Mesendoderm (in vitro differentiated cells): ENCODE measurements around the gene CGB8.

Experiments used
- DNase-seq: peaks from one replicate; pipeline ENCODE4 v3.0.0; 2013
- H2AK5ac ChIP-seq: 2 replicates; pipeline ENCODE4 v1.6.1; 2013; ENCODE audit warnings: low read length, inconsistent platforms
- H2BK120ac ChIP-seq: 2 replicates; pipeline ENCODE4 v1.6.1; 2013; ENCODE audit warnings: low read depth, mild to moderate bottlenecking, low read length, moderate library complexity, mixed read lengths
- H2BK15ac ChIP-seq: replicated peaks from 2 replicates; pipeline ENCODE4 v1.6.1; 2013; ENCODE audit warnings: low read depth, mild to moderate bottlenecking, moderate library complexity
- H2BK5ac ChIP-seq: 2 replicates; pipeline ENCODE4 v1.6.1; 2013; ENCODE audit warnings: low read length, inconsistent platforms
- H3K18ac ChIP-seq: 2 replicates; pipeline ENCODE4 v1.6.1; 2013; ENCODE audit warnings: mild to moderate bottlenecking, low read length, mixed read lengths
- H3K23ac ChIP-seq: one replicate; pipeline ENCODE4 v1.6.1; 2013; ENCODE audit warnings: low read length
- H3K27ac ChIP-seq: 2 replicates; pipeline ENCODE4 v1.5.1; 2013; ENCODE audit warnings: low read depth, mild to moderate bottlenecking, inconsistent platforms, low read length, moderate library complexity
- H3K27me3 ChIP-seq: 2 replicates; pipeline ENCODE4 v1.6.1; 2013; ENCODE audit warnings: low read length, control low read depth, mild to moderate bottlenecking, inconsistent platforms; ENCODE audit not compliant: insufficient read depth, poor library complexity
- H3K36me3 ChIP-seq: 2 replicates; pipeline ENCODE4 v1.6.1; 2013; ENCODE audit warnings: low read length, inconsistent platforms; ENCODE audit not compliant: control insufficient read depth, insufficient read depth
- H3K4ac ChIP-seq: one replicate; pipeline ENCODE4 v1.6.1; 2013; ENCODE audit warnings: low read depth, mild to moderate bottlenecking, low read length, moderate library complexity
- H3K4me1 ChIP-seq: 2 replicates; pipeline ENCODE4 v1.6.1; 2013; ENCODE audit warnings: low read depth, low read length, inconsistent platforms; ENCODE audit not compliant: control insufficient read depth
- H3K4me2 ChIP-seq: 2 replicates; pipeline ENCODE4 v1.6.1; 2013; ENCODE audit warnings: low read length
- H3K4me3 ChIP-seq: 2 replicates; pipeline ENCODE4 v1.5.1; 2013; ENCODE audit warnings: mild to moderate bottlenecking, low read length
- H3K56ac ChIP-seq: one replicate; pipeline ENCODE4 v1.6.1; 2013; ENCODE audit warnings: low read length
- H3K79me1 ChIP-seq: 2 replicates; pipeline ENCODE4 v1.6.1; 2013; ENCODE audit warnings: low read length, inconsistent platforms
- H3K79me2 ChIP-seq: 2 replicates; pipeline ENCODE4 v1.6.1; 2013; ENCODE audit warnings: mild to moderate bottlenecking, low read length; ENCODE audit not compliant: control insufficient read depth, insufficient read depth
- H3K9ac ChIP-seq: 2 replicates; pipeline ENCODE4 v1.6.1; 2013; ENCODE audit warnings: low read length, inconsistent platforms
- H4K5ac ChIP-seq: one replicate; pipeline ENCODE4 v1.6.1; 2013; ENCODE audit warnings: low read length
- H4K8ac ChIP-seq: one replicate; pipeline ENCODE4 v1.6.1; 2013; ENCODE audit warnings: low read depth, mild to moderate bottlenecking, control low read depth, low read length, moderate library complexity
- WGBS: extraction: QIAGEN DNeasy Blood & Tissue Kit; methylation state at CpG from one replicate; pipeline ENCODE4 v1.1.7; 2013; ENCODE audit warnings: low lambda C conversion rate, missing lambda C conversion rate; ENCODE audit not compliant: insufficient coverage; ENCODE audit errors: extremely low coverage; 5-methylcytosine and 5-hydroxymethylcytosine counted together

Gene CGB8

GRCh38 chr19:49014123-49014869, 34.6 kb downstream of the CGB8 start:
- H3K23ac ChIP-seq = no peak overlapping the region
- no peak overlapping the region for H2BK5ac ChIP-seq
- WGBS = no CpG with 5 or more reads among the region's 32 CpGs
- H3K4ac ChIP-seq = no peak overlapping the region
- H3K4me3 ChIP-seq = no peak overlapping the region
- H3K79me1 ChIP-seq = no peaks in the 10 kb centered on the region
- H3K27me3 ChIP-seq = no peaks in the 10 kb centered on the region
- H3K56ac ChIP-seq = no peak overlapping the region
- peaks cover 8% of the 10 kb centered on the region for H3K36me3 ChIP-seq
- no peak overlapping the region for H4K5ac ChIP-seq
- H4K8ac ChIP-seq = no peak overlapping the region
- H3K4me2 ChIP-seq = no peak overlapping the region
- no peaks in the 10 kb centered on the region for H3K4me1 ChIP-seq
- no peak overlapping the region for H2BK15ac ChIP-seq
- no peak overlapping the region for H2BK120ac ChIP-seq
- no peak overlapping the region for H3K18ac ChIP-seq
- no peak for DNase-seq
- H3K9ac ChIP-seq = no peak overlapping the region
- H3K27ac ChIP-seq = no peak overlapping the region
- H3K79me2 ChIP-seq = no peaks in the 10 kb centered on the region
- no peak overlapping the region for H2AK5ac ChIP-seq

DNA sequence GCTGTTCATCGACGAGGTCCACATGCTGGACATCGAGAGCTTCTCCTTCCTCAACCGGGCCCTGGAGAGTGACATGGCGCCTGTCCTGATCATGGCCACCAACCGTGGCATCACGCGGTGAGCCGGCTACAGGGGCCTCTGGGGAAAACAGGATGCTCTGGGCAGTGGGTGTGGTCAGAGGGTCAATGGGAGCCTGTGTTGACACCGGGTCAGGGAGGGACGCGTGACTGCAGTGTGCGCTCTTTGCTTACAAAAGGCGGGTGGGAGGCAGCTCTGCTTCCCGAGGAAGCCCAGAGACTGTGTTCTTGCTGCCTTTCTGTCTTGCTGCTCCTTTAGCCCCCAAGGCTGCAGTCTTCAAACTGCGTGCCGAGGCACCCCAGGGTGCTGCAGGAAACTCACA, 37.7 kb downstream of the CGB8 start:
- Histone ChIP-seq H2BK120ac (no peak overlapping the region), H3K36me3 (peaks cover 13% of the 10 kb centered on the region), H2BK5ac (no peak overlapping the region), H3K79me2 (no peaks in the 10 kb centered on the region), H3K4me2 (no peak overlapping the region), H3K4ac (no peak overlapping the region), H3K79me1 (no peaks in the 10 kb centered on the region), H3K4me1 (no peaks in the 10 kb centered on the region), H2BK15ac (no peak overlapping the region), H3K18ac (no peak overlapping the region), H3K27me3 (no peaks in the 10 kb centered on the region), H2AK5ac (no peak overlapping the region), H3K9ac (no peak overlapping the region), H3K4me3 (no peak overlapping the region), H4K5ac (no peak overlapping the region), H3K27ac (no peak overlapping the region), H3K56ac (no peak overlapping the region), H4K8ac (no peak overlapping the region), H3K23ac (no peak overlapping the region)
- DNase-seq = no peak
- no CpG with 5 or more reads among the region's 17 CpGs for WGBS

- Histone ChIP-seq H3K27me3 (no peaks in the 10 kb centered on the region), H3K56ac (no peak overlapping the region), H3K79me2 (no peaks in the 10 kb centered on the region), H3K4me1 (no peaks in the 10 kb centered on the region), H4K8ac (no peak overlapping the region), H3K79me1 (no peaks in the 10 kb centered on the region), H2BK120ac (no peak overlapping the region), H4K5ac (no peak overlapping the region), H2BK15ac (no peak overlapping the region), H3K4ac (no peak overlapping the region), H2AK5ac (no peak overlapping the region), H3K4me3 (no peak overlapping the region), H3K27ac (no peak overlapping the region), H3K18ac (no peak overlapping the region), H3K9ac (no peak overlapping the region), H3K4me2 (no peak overlapping the region), H3K36me3 (peaks cover 13% of the 10 kb centered on the region), H3K23ac (no peak overlapping the region), H2BK5ac (no peak overlapping the region)
- WGBS = no CpG with 5 or more reads among the region's 18 CpGs
- DNase-seq = no peak
Measured at GRCh38 chr19:49010453-49010852, 38.5 kb downstream of the CGB8 start.

DNA sequence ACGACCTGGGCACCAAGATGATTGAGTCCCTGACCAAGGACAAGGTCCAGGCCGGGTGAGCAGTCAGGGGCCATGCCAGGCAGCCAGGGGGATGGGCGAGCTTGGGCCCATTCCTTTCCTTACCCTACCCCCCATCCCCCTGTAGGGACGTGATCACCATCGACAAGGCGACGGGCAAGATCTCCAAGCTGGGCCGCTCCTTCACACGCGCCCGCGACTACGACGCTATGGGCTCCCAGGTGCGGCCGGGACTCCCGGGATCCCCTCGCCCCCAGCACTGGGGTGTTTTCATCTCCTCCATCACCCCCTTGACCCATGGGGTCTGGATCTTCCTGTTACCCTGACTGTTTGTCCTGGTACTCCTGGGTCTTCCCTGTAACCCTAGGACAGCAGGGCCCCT, 39.1 kb downstream of the CGB8 start:
- no peak overlapping the region for H3K4me2 ChIP-seq
- no peak for DNase-seq
- H3K27ac ChIP-seq = no peak overlapping the region
- H2AK5ac ChIP-seq = no peak overlapping the region
- H2BK120ac ChIP-seq = no peak overlapping the region
- H3K56ac ChIP-seq = no peak overlapping the region
- no peak overlapping the region for H3K4ac ChIP-seq
- no peak overlapping the region for H3K23ac ChIP-seq
- no peak overlapping the region for H2BK15ac ChIP-seq
- no peak overlapping the region for H3K18ac ChIP-seq
- H4K5ac ChIP-seq = no peak overlapping the region
- H4K8ac ChIP-seq = no peak overlapping the region
- H3K79me2 ChIP-seq = no peaks in the 10 kb centered on the region
- no peaks in the 10 kb centered on the region for H3K79me1 ChIP-seq
- H3K36me3 ChIP-seq = peaks cover 19% of the 10 kb centered on the region
- H3K4me3 ChIP-seq = no peak overlapping the region
- no peaks in the 10 kb centered on the region for H3K27me3 ChIP-seq
- no peaks in the 10 kb centered on the region for H3K4me1 ChIP-seq
- no peak overlapping the region for H2BK5ac ChIP-seq
- WGBS = no CpG with 5 or more reads among the region's 18 CpGs
- H3K9ac ChIP-seq = no peak overlapping the region

- no peak overlapping the region for H3K4me3 ChIP-seq
- no peak overlapping the region for H2BK5ac ChIP-seq
- H3K27me3 ChIP-seq = no peaks in the 10 kb centered on the region
- H2AK5ac ChIP-seq = no peak overlapping the region
- peaks cover 22% of the 10 kb centered on the region for H3K36me3 ChIP-seq
- no peak overlapping the region for H3K4ac ChIP-seq
- no peak overlapping the region for H3K4me2 ChIP-seq
- no peak overlapping the region for H2BK15ac ChIP-seq
- H4K8ac ChIP-seq = no peak overlapping the region
- H2BK120ac ChIP-seq = no peak overlapping the region
- no peak overlapping the region for H3K18ac ChIP-seq
- no peak overlapping the region for H3K27ac ChIP-seq
- H4K5ac ChIP-seq = no peak overlapping the region
- no peaks in the 10 kb centered on the region for H3K4me1 ChIP-seq
- no peaks in the 10 kb centered on the region for H3K79me2 ChIP-seq
- H3K56ac ChIP-seq = no peak overlapping the region
- no peak overlapping the region for H3K23ac ChIP-seq
- WGBS = no CpG with 5 or more reads among the region's 22 CpGs
- no peak for DNase-seq
- H3K79me1 ChIP-seq = no peaks in the 10 kb centered on the region
- no peak overlapping the region for H3K9ac ChIP-seq
Measured at GRCh38 chr19:49006905-49007304, 42.0 kb downstream of the CGB8 start.
